NT2/D1 (cell line): ENCODE data around the gene PPAN.

ENCODE experiments used
- DNase-seq: peaks from one replicate; pipeline ENCODE4 v3.0.0-alpha.2; 2011; ENCODE audit warnings: low read depth, low spot score
- H3K27me3 ChIP-seq: 2 replicates; pipeline ENCODE4 v1.6.0; 2011; ENCODE audit warnings: mild to moderate bottlenecking; ENCODE audit not compliant: insufficient read length, insufficient read depth
- H3K36me3 ChIP-seq: 2 replicates; pipeline ENCODE4 v1.6.1; 2011; ENCODE audit warnings: mild to moderate bottlenecking, low read length, mixed read lengths; ENCODE audit not compliant: insufficient read depth, insufficient read length
- H3K4me1 ChIP-seq: 2 replicates; pipeline ENCODE4 v1.5.1; 2011; ENCODE audit not compliant: insufficient read depth, insufficient read length
- H3K4me3 ChIP-seq: 2 replicates; pipeline ENCODE4 v1.5.1; 2011; ENCODE audit warnings: low read depth; ENCODE audit not compliant: insufficient read length
- H3K9ac ChIP-seq: 2 replicates; pipeline ENCODE4 v1.6.0; 2011; ENCODE audit warnings: low read depth; ENCODE audit not compliant: insufficient read length
- H3K9me3 ChIP-seq: 2 replicates; pipeline ENCODE4 v1.5.1; 2011; ENCODE audit warnings: mild to moderate bottlenecking, low read length; ENCODE audit not compliant: insufficient read depth
- SUZ12 ChIP-seq: IDR thresholded peaks from 2 replicates; pipeline ENCODE4 v1.6.1; 2011; ENCODE audit not compliant: insufficient read length, insufficient read depth; ENCODE audit errors: extremely low read depth
- YY1 ChIP-seq: IDR thresholded peaks from 2 replicates; pipeline ENCODE4 v1.6.1; 2011; ENCODE audit not compliant: insufficient read length, insufficient read depth
- ZNF274 ChIP-seq: IDR thresholded peaks from 2 replicates; pipeline ENCODE4 v1.6.1; 2011; ENCODE audit warnings: mild to moderate bottlenecking, low read depth, low read length

Gene PPAN

GRCh38 chr19:10093295-10094186 lies 12.6 kb upstream of the PPAN start:
- peaks cover 14% of the 10 kb centered on the region for H3K27me3 ChIP-seq
- no peak overlapping the region for H3K4me3 ChIP-seq
- TF ChIP-seq YY1 (no peak), ZNF274 (no peak), SUZ12 (no peak)
- H3K9ac ChIP-seq = no peak overlapping the region
- peaks cover 2% of the 10 kb centered on the region for H3K36me3 ChIP-seq
- peaks cover 3% of the 10 kb centered on the region for H3K4me1 ChIP-seq
- DNase-seq = no peak
- no peaks in the 10 kb centered on the region for H3K9me3 ChIP-seq

GRCh38 chr19:10095622-10095947 lies 10.6 kb upstream of the PPAN start:
- DNase-seq = no peak
- Histone ChIP-seq H3K9ac (peak overlapping the region; percentile 62), H3K36me3 (peaks cover 2% of the 10 kb centered on the region), H3K4me3 (no peak overlapping the region), H3K9me3 (no peaks in the 10 kb centered on the region), H3K4me1 (peaks cover 4% of the 10 kb centered on the region), H3K27me3 (peaks cover 14% of the 10 kb centered on the region)
- TF ChIP-seq SUZ12 (no peak), YY1 (no peak), ZNF274 (no peak)

- peak; percentile 75 for DNase-seq
- peak overlapping the region; percentile 76 for H3K4me3 ChIP-seq
- H3K4me1 ChIP-seq = peaks cover 4% of the 10 kb centered on the region
- TF ChIP-seq ZNF274 (no peak), YY1 (no peak), SUZ12 (no peak)
- H3K27me3 ChIP-seq = peaks cover 14% of the 10 kb centered on the region
- H3K9me3 ChIP-seq = no peaks in the 10 kb centered on the region
- H3K9ac ChIP-seq = peak overlapping the region; percentile 99
- H3K36me3 ChIP-seq = peaks cover 2% of the 10 kb centered on the region
Measured at GRCh38 chr19:10095948-10096614, 10.1 kb upstream of the PPAN start.

GRCh38 chr19:10096615-10096963 lies 9.6 kb upstream of the PPAN start:
- no peaks in the 10 kb centered on the region for H3K9me3 ChIP-seq
- H3K4me3 ChIP-seq = peak overlapping the region; percentile 76

GRCh38 chr19:10100163-10100785 lies 5.9 kb upstream of the PPAN start:
- TF ChIP-seq YY1 = no peak
- no peak for TF ChIP-seq ZNF274
- no peak for TF ChIP-seq SUZ12
- H3K9me3 ChIP-seq = no peaks in the 10 kb centered on the region
- no peaks in the 10 kb centered on the region for H3K36me3 ChIP-seq
- no peak overlapping the region for H3K4me3 ChIP-seq
- no peak for DNase-seq
- no peak overlapping the region for H3K9ac ChIP-seq
- H3K27me3 ChIP-seq = peaks cover 7% of the 10 kb centered on the region
- peaks cover 8% of the 10 kb centered on the region for H3K4me1 ChIP-seq

More at GRCh38 chr19:10096615-10096963, 9.6 kb upstream of the PPAN start:
- H3K36me3 ChIP-seq = peaks cover 2% of the 10 kb centered on the region
- H3K27me3 ChIP-seq = peaks cover 14% of the 10 kb centered on the region
- H3K9ac ChIP-seq = peak overlapping the region; percentile 99
- DNase-seq = no peak
- TF ChIP-seq SUZ12 (no peak), ZNF274 (no peak), YY1 (no peak)
- H3K4me1 ChIP-seq = peaks cover 4% of the 10 kb centered on the region

GRCh38 chr19:10102787-10103236 lies 3.4 kb upstream of the PPAN start:
- DNase-seq = no peak
- Histone ChIP-seq H3K4me3 (no peak overlapping the region), H3K4me1 (peaks cover 10% of the 10 kb centered on the region), H3K36me3 (peaks cover 13% of the 10 kb centered on the region), H3K27me3 (no peaks in the 10 kb centered on the region), H3K9me3 (no peaks in the 10 kb centered on the region), H3K9ac (no peak overlapping the region)
- TF ChIP-seq ZNF274 (no peak), SUZ12 (no peak), YY1 (no peak)

GRCh38 chr19:10104130-10104513 lies 2.0 kb upstream of the PPAN start:
- no peak overlapping the region for H3K9ac ChIP-seq
- no peaks in the 10 kb centered on the region for H3K27me3 ChIP-seq
- peaks cover 26% of the 10 kb centered on the region for H3K36me3 ChIP-seq
- peaks cover 13% of the 10 kb centered on the region for H3K4me1 ChIP-seq
- DNase-seq = no peak
- no peak overlapping the region for H3K4me3 ChIP-seq
- TF ChIP-seq YY1 (no peak), ZNF274 (no peak), SUZ12 (no peak)
- H3K9me3 ChIP-seq = no peaks in the 10 kb centered on the region
